MV-4-11 (cell line): ENCODE data around the gene PTGES3.
"Not testable (repeated sequence)": the region's sequence is repeated elsewhere in the genome, so short reads cannot be mapped to it uniquely, and the experiment has no call there.

ENCODE experiments used
- DNase-seq: peaks from one replicate; lab custom pipeline; 2025; lab: John Stamatoyannopoulos, UW

The PTGES3 gene

DNA sequence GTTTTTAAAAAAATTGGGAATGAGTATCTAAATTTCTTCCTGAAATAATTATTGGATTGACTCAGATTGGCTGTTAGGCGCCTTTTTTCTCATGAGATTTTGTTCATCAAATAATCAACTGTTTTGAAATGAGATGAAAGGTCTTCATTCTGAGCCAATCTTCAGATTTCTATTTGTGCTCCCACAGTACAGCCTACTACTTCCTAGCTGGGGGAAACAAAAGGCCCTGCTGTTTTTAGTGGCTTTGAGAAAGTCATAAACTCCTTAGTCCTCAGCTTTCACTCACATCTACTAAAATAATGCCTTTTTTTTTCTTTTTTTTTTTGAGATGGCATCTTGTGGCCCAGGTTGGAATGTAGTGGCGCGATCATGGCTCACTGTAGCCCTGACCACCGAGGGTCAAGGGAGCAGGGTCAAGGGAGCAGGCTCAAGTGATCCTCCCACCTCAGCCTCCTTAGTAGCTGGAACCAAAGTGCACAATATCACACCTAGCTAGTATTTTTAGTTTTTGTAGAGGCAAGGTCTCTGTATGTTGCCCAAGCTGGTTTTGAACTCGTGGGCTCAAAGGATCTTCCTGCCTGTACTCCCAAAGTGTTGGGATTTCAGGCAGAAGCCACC, 21.8 kb upstream of the PTGES3 start:
- DNase-seq, result no peak

GRCh38 chr12:56704522-56704921, 16.4 kb upstream of the PTGES3 start:
- not testable (repeated sequence) for DNase-seq

GRCh38 chr12:56699020-56699661, 11.1 kb upstream of the PTGES3 start:
- DNase-seq, result peak; percentile 90

DNA sequence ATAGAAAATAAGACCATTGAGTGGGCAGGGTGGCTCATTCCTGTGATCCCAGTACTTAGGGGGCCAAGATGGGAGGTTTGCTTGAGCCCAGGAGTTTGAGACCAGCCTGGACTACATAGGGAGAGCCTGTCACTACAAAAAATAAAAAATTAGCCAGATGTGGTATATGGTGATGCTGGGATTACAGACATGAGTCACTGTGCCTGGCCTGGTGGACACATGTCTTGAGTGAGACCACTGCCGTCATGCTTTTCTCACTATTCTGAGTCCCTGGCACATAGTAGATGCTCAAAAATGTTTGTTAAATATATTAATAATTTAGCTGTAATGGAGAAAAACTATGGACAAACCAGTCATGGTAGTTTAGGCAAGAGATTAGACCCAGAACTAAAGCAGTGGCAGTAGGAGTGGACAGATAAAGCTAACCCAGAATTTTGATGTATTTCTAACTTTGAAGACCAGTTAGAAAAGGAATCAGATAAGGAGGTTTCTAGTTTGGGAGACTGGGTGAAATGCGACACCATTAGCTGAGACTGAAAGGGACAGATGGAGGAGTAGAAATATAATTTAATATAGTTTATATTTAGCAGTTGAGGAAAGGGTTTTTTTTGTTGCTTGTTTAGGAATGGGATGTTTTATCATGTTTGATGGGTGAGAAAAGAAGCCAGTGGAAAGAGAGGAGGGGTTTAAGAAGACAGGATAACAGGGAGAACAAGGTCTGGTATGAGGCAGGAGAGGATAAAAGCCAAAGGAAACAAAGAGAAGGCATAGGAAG, 7.4 kb upstream of the PTGES3 start:
- no peak for DNase-seq

- DNase-seq, result no peak
Measured at GRCh38 chr12:56694161-56694560, 6.1 kb upstream of the PTGES3 start.

GRCh38 chr12:56688846-56689109, 694 bp upstream of the PTGES3 start:
- no peak for DNase-seq

DNA sequence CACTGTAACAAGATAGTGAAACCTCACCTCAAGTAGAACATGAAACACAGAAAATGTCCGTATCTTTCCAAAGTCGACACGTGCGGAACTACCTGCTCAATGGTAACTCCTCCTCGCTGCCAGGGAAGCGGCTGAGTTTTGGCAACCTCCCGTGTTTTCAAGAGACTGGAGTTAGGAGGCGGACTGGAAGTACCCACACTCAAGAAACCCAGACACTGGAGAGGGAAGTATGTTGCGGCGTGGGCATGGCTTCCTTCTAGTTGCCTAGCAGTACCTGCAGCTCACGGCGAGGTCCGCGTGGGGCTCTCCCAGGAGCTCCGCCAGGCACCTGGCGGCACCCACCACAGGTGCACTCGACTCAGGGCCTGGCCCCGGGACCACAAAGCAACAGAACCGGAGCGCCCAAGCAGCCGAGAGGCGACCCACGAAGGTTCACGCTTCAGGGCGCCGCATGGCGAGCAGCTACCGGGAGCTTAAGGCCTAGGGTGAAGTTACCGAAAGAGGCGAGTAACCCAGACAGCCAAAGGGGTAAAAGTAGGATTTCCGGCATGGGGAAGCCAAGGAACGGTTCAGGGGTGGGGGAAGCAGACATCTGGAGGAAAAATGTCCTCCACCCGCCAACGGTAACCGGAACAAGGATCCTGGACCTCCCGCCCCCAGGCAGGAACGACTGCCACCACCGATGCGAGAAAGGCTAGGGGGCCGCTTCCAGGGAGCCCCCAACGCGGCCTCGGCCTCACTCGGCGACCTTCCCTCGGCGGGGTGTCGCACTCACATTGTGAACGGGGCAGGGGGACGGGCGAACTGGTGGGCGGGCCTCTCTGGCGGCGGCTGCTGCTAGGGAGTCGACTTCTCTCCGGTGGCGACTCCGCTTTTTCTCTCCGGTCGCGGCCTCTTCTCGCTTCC, 608 bp downstream of the PTGES3 start:
- DNase-seq, result peak; percentile 46

- DNase-seq, result no peak
Measured at GRCh38 chr12:56684745-56685359, 3.2 kb downstream of the PTGES3 start.

DNA sequence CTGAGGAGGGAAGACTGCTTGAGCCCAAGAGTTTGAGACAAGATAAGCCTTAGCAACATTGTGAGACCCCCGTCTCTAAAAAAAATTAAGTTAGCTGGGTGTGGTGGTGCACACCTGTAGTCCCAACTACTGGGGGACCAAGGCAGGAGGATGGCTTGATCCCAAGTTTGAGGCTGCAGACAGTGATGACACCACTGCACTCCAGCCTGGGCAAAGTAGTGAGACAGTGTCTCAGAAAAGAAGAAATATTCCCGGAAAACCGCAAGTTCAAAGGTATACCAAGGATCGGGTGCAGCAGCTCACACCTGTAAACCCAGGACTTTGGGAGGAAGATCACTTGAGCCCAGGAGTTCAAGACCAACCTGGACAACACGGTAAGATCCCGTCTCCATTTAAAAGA, 5.8 kb downstream of the PTGES3 start:
- DNase-seq, result no peak

GRCh38 chr12:56679883-56680575, 8.1 kb downstream of the PTGES3 start:
- no peak for DNase-seq

DNA sequence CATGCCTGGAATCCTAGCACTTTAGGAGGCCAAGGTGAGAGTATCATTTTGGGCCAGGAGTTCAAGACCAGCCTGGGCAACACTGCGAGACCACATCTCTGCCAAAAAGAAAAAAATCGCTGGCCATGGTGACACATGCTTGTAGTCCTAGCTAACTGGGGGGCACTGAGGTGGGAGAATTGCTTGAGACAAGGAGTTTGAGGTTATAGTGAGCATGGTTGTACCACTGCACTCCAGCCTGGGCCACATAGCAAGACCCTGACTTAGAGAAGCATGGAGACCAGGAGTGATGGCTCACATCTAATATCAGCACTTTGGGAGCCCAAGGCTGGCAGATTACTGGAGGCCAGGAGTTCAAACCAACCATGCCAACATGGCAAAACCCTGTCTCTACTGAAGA, 9.2 kb downstream of the PTGES3 start:
- DNase-seq, result no peak

DNA sequence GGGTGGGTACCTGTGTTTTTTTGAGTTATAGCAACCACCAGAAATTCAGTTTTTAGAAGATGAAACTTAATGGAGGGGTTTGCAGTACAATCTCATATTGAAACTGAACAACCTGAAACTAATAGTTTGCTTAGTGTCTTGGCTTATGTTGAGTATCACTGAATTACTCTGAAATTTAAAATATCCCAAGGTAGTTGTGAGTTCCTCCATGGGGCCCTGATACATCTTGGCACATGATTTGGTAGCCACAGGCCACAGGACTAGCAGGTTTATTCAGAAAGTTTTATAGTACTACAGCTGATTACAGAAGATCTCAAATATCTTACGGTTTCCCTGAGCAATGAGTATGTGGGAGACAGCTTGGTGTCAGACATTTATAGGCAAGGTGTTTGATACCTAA, 10.4 kb downstream of the PTGES3 start:
- DNase-seq, result no peak

- DNase-seq, result no peak
Measured at GRCh38 chr12:56676851-56677580, 11.1 kb downstream of the PTGES3 start.

DNA sequence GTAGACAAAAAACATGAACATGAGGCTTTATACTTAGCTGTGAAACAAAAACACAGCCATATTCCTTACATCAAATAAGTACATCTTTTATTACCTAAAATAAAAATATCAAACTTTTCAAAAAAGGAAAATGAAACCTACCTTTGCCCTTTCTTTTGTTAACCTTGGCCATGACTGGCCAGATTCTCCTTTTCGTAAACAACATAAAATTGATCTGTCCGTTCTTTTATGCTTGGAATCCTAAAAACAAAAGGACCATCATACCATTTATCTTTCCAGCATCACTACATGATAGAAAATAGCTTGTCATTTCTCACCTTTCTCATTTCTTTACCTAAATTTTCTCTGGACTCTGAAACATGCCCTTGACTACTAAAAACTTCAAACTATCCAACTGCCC, 16.5 kb downstream of the PTGES3 start:
- no peak for DNase-seq

DNA sequence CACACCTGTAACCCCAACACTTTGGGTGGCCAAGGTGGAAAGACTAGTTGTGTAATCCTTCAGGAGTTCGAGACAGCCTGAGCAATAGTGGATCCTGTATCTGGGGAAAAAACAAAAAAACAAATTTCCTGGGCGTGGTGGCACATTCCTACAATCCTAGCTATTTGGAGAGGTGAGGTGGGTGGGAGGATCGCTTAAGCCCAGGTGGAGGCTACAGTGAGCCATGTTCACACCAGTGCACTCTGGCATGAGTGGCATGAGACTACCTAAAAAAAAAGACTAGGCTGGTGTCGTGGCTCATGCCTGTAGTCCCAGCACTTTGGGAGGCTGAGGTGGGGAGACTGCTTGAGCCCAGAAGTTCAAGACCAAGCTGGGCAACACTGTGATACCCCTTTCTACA, 17.2 kb downstream of the PTGES3 start:
- no peak for DNase-seq

- DNase-seq, result no peak
Measured at GRCh38 chr12:56668197-56668457, 20.0 kb downstream of the PTGES3 start.

GRCh38 chr12:56661979-56662638, 26.0 kb downstream of the PTGES3 start:
- no peak for DNase-seq

DNA sequence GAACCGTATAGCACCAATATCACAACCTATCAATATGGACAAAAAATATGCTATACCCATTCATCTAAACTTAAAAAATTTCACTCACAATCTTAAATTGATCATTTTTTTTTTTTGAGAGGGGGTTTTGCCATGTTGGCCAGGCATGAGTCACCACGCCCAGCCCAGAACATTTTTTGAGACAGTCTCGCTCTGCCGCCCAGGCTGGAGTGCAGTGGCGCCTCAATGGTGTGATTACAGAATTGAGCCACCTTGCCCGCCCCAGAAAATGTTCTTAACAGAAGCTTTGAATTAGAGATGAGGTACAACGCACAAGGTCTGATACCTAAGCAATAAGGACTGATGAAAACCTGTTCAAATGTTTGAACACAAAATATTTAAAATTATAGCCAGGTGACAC, 26.5 kb downstream of the PTGES3 start:
- DNase-seq, result no peak

- DNase-seq, result peak; percentile 75
Measured at GRCh38 chr12:56658921-56659320, 29.2 kb downstream of the PTGES3 start.
